Trophoblast cell (in vitro differentiated cells and primary cell): ENCODE data around the gene WDR86.

Experiments
- DNase-seq, 2 donors: peaks; one replicate each; pipeline ENCODE4 v3.0.0-alpha.2; 2016
- H2AFZ ChIP-seq: 2 replicates; pipeline ENCODE4 v1.6.1; 2013; ENCODE audit warnings: low read length, moderate library complexity, mild to moderate bottlenecking; ENCODE audit not compliant: insufficient read depth, poor library complexity
- H2AK5ac ChIP-seq: 2 replicates; pipeline ENCODE4 v1.6.1; 2013; ENCODE audit warnings: mild to moderate bottlenecking, low read length
- H2BK120ac ChIP-seq: 2 replicates; pipeline ENCODE4 v1.6.1; 2013; ENCODE audit warnings: low read length, mild to moderate bottlenecking, moderate library complexity; ENCODE audit not compliant: insufficient read depth, poor library complexity
- H2BK12ac ChIP-seq: 2 replicates; pipeline ENCODE4 v1.6.1; 2013; ENCODE audit warnings: mild to moderate bottlenecking, low read length, moderate library complexity
- H2BK5ac ChIP-seq: 2 replicates; pipeline ENCODE4 v1.6.1; 2013; ENCODE audit warnings: low read length, low read depth, moderate library complexity, mild to moderate bottlenecking; ENCODE audit not compliant: poor library complexity
- H3K14ac ChIP-seq: 2 replicates; pipeline ENCODE4 v1.6.1; 2013; ENCODE audit warnings: mild to moderate bottlenecking, low read length
- H3K18ac ChIP-seq: 2 replicates; pipeline ENCODE4 v1.6.1; 2013; ENCODE audit warnings: mild to moderate bottlenecking, low read length
- H3K23ac ChIP-seq: 2 replicates; pipeline ENCODE4 v1.6.1; 2013; ENCODE audit warnings: low read length
- H3K27ac ChIP-seq: 2 replicates; pipeline ENCODE4 v1.5.1; 2013; ENCODE audit warnings: low read depth, mild to moderate bottlenecking, inconsistent platforms, low read length, moderate library complexity
- H3K27me3 ChIP-seq: 2 replicates; pipeline ENCODE4 v1.6.1; 2013; ENCODE audit warnings: inconsistent platforms, mild to moderate bottlenecking, low read length, moderate library complexity; ENCODE audit not compliant: insufficient read depth
- H3K36me3 ChIP-seq, 2 experiments: 1 replicate in 1 of 2; 2 replicates in 1 of 2; pipeline ENCODE4 v1.6.1; 2013; ENCODE audit warnings: low read length in 2 of 2, mild to moderate bottlenecking in 2 of 2, moderate library complexity in 1 of 2; ENCODE audit not compliant: insufficient read depth in 2 of 2, control insufficient read depth in 1 of 2
- H3K4ac ChIP-seq: 2 replicates; pipeline ENCODE4 v1.6.1; 2013; ENCODE audit warnings: low read depth, mild to moderate bottlenecking, low read length, moderate library complexity
- H3K4me1 ChIP-seq, 2 experiments: 1 replicate in 1 of 2; 2 replicates in 1 of 2; pipeline ENCODE4 v1.6.1; 2013; ENCODE audit warnings: low read length in 2 of 2, mild to moderate bottlenecking in 2 of 2, moderate library complexity in 1 of 2; ENCODE audit not compliant: insufficient read depth in 2 of 2, control insufficient read depth in 1 of 2
- H3K4me2 ChIP-seq: 2 replicates; pipeline ENCODE4 v1.6.1; 2013; ENCODE audit warnings: inconsistent platforms, mild to moderate bottlenecking, low read length, moderate library complexity
- H3K4me3 ChIP-seq: 2 replicates; pipeline ENCODE4 v1.5.1; 2013; ENCODE audit warnings: mild to moderate bottlenecking, low read depth, low read length, inconsistent platforms
- H3K79me1 ChIP-seq: one replicate; pipeline ENCODE4 v1.6.1; 2013; ENCODE audit warnings: low read length
- H3K79me2 ChIP-seq: 2 replicates; pipeline ENCODE4 v1.6.1; 2013; ENCODE audit warnings: low read length, mild to moderate bottlenecking; ENCODE audit not compliant: control insufficient read depth, insufficient read depth, poor library complexity
- H3K9ac ChIP-seq: 2 replicates; pipeline ENCODE4 v1.6.1; 2013; ENCODE audit warnings: mild to moderate bottlenecking, low read length
- H3K9me3 ChIP-seq: 2 replicates; pipeline ENCODE4 v1.6.1; 2013; ENCODE audit warnings: low read depth, mild to moderate bottlenecking, control low read depth, inconsistent platforms, low read length; ENCODE audit not compliant: insufficient read depth
- H4K12ac ChIP-seq: 2 replicates; pipeline ENCODE4 v1.6.1; 2013; ENCODE audit warnings: low read depth, mild to moderate bottlenecking, low read length, moderate library complexity
- H4K8ac ChIP-seq: 2 replicates; pipeline ENCODE4 v1.6.1; 2013; ENCODE audit warnings: low read depth, mild to moderate bottlenecking, low read length, moderate library complexity
- H4K91ac ChIP-seq: one replicate; pipeline ENCODE4 v1.6.1; 2013; ENCODE audit warnings: low read depth, mild to moderate bottlenecking, low read length, moderate library complexity
- WGBS: extraction: QIAGEN DNeasy Blood & Tissue Kit; methylation state at CpG from one replicate; pipeline ENCODE4 v1.1.7; 2013; ENCODE audit warnings: missing lambda C conversion rate; ENCODE audit not compliant: insufficient read length, insufficient coverage; ENCODE audit errors: extremely low coverage; 5-methylcytosine and 5-hydroxymethylcytosine counted together

Gene WDR86

GRCh38 chr7:151455690-151456089 lies 45.9 kb upstream of the WDR86 start:
- Histone ChIP-seq H3K36me3 (no peaks in the 10 kb centered on the region), H3K18ac (no peak overlapping the region), H2BK5ac (no peak overlapping the region), H3K27me3 (no peaks in the 10 kb centered on the region), H3K9me3 (peaks cover 5% of the 10 kb centered on the region), H3K4me1 (peaks cover 12 to 17% of the 10 kb centered on the region in 2 experiments), H2AFZ (no peak overlapping the region), H3K4ac (no peak overlapping the region), H3K27ac (no peak overlapping the region), H2BK120ac (no peak overlapping the region), H3K79me2 (no peaks in the 10 kb centered on the region), H4K91ac (no peak overlapping the region), H3K23ac (no peak overlapping the region), H3K4me3 (no peak overlapping the region), H4K12ac (no peak overlapping the region), H3K14ac (no peak overlapping the region), H4K8ac (no peak overlapping the region), H3K4me2 (no peak overlapping the region), H3K79me1 (no peaks in the 10 kb centered on the region), H2AK5ac (no peak overlapping the region), H3K9ac (no peak overlapping the region), H2BK12ac (no peak overlapping the region)
- no CpG with 5 or more reads among the region's 4 CpGs for WGBS
- no peak for DNase-seq

GRCh38 chr7:151454932-151455530 lies 45.2 kb upstream of the WDR86 start:
- H3K4me2 ChIP-seq, result no peak overlapping the region
- H3K4me1 ChIP-seq, result peaks cover 5 to 10% of the 10 kb centered on the region in 2 experiments

GRCh38 chr7:151454305-151454704 lies 44.5 kb upstream of the WDR86 start:
- H3K4ac ChIP-seq, result no peak overlapping the region
- no peak overlapping the region for H3K23ac ChIP-seq
- no peak overlapping the region for H4K12ac ChIP-seq
- peaks cover 5% of the 10 kb centered on the region for H3K9me3 ChIP-seq
- WGBS, result no CpG with 5 or more reads among the region's 14 CpGs
- no peak overlapping the region for H2BK120ac ChIP-seq
- H3K4me3 ChIP-seq, result no peak overlapping the region
- H3K36me3 ChIP-seq, result no peaks in the 10 kb centered on the region
- H3K18ac ChIP-seq, result no peak overlapping the region
- no peak overlapping the region for H3K9ac ChIP-seq
- no peaks in the 10 kb centered on the region for H3K79me1 ChIP-seq
- H2AK5ac ChIP-seq, result no peak overlapping the region
- H2BK5ac ChIP-seq, result no peak overlapping the region
- no peak overlapping the region for H4K91ac ChIP-seq
- no peak overlapping the region for H3K14ac ChIP-seq
- H4K8ac ChIP-seq, result no peak overlapping the region
- H3K79me2 ChIP-seq, result no peaks in the 10 kb centered on the region
- H2BK12ac ChIP-seq, result no peak overlapping the region
- DNase-seq, result no peak
- no peaks in the 10 kb centered on the region for H3K27me3 ChIP-seq
- H3K4me2 ChIP-seq, result no peak overlapping the region
- H3K27ac ChIP-seq, result no peak overlapping the region
- H3K4me1 ChIP-seq, result peaks cover 0 to 3% of the 10 kb centered on the region in 2 experiments
- H2AFZ ChIP-seq, result no peak overlapping the region

More at GRCh38 chr7:151454932-151455530, 45.2 kb upstream of the WDR86 start:
- Histone ChIP-seq H3K23ac (no peak overlapping the region), H3K27ac (no peak overlapping the region), H3K14ac (no peak overlapping the region), H2BK5ac (no peak overlapping the region), H3K9me3 (peaks cover 5% of the 10 kb centered on the region), H3K18ac (no peak overlapping the region), H3K4me3 (no peak overlapping the region), H3K27me3 (no peaks in the 10 kb centered on the region), H2BK120ac (no peak overlapping the region), H3K9ac (no peak overlapping the region), H4K8ac (no peak overlapping the region), H2AFZ (no peak overlapping the region), H3K79me2 (no peaks in the 10 kb centered on the region), H4K12ac (no peak overlapping the region), H4K91ac (no peak overlapping the region), H3K79me1 (no peaks in the 10 kb centered on the region), H2AK5ac (no peak overlapping the region), H3K4ac (no peak overlapping the region), H2BK12ac (no peak overlapping the region), H3K36me3 (no peaks in the 10 kb centered on the region)
- no CpG with 5 or more reads among the region's 15 CpGs for WGBS
- no peak for DNase-seq

DNA sequence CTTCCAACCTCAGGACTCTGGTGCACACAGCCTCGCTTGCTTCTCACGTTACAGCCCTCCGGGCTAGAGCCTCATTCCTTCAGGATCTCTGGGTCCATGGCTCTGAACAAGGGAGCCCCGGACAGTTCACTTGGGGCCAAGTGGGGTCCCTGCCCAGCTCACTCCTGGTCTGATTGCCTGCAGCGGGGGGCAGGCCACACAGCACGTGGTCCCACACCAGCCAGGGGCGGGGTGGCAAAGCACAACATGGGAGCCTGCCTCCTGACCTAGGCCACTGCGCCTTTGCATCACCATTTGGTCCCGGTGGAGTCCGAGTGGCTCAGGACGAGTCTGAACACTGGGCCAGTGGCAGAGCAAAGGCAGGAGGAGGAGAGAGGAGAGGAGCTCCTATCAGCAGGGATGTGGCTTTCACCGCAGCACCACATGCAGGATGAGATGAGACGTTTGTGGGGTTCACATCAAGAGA lies 43.5 kb upstream of the WDR86 start:
- no CpG with 5 or more reads among the region's 13 CpGs for WGBS

More for the DNA sequence above, 43.5 kb upstream of the WDR86 start:
- peaks cover under 1 to 1% of the 10 kb centered on the region in 2 experiments for H3K4me1 ChIP-seq
- H4K91ac ChIP-seq, result no peak overlapping the region
- no peak overlapping the region for H3K9ac ChIP-seq
- no peak overlapping the region for H3K14ac ChIP-seq
- no peaks in the 10 kb centered on the region for H3K27me3 ChIP-seq
- H3K18ac ChIP-seq, result no peak overlapping the region
- no peak overlapping the region for H4K12ac ChIP-seq
- no peak overlapping the region for H2BK5ac ChIP-seq
- H2AFZ ChIP-seq, result no peak overlapping the region
- H3K23ac ChIP-seq, result no peak overlapping the region
- no peak overlapping the region for H3K27ac ChIP-seq
- H2BK120ac ChIP-seq, result no peak overlapping the region
- H3K9me3 ChIP-seq, result peaks cover 5% of the 10 kb centered on the region
- no peak overlapping the region for H2AK5ac ChIP-seq
- peaks cover 2% of the 10 kb centered on the region for H3K79me2 ChIP-seq
- H4K8ac ChIP-seq, result no peak overlapping the region
- no peak overlapping the region for H3K4me3 ChIP-seq
- peaks cover 2% of the 10 kb centered on the region for H3K79me1 ChIP-seq
- DNase-seq, result no peak
- H3K4me2 ChIP-seq, result no peak overlapping the region
- H2BK12ac ChIP-seq, result no peak overlapping the region
- no peaks in the 10 kb centered on the region for H3K36me3 ChIP-seq
- no peak overlapping the region for H3K4ac ChIP-seq
